SK-N-SH (cell line): ENCODE data around the gene SMNDC1. TPM values are rescaled to one million over a fixed set of nuclear protein-coding genes. Genes with fewer than 3 reads are reported as not detected.

Experiments used
- CTCF ChIA-PET: fragments of 300-600, 350-600 bp; formaldehyde crosslinking; extraction: SDS; loops from one replicate; lab custom pipeline; 2021; lab: Yijun Ruan, JAX
- POLR2A ChIA-PET: fragments of 350-600 bp; sonication (Branson Sonifier 250); formaldehyde crosslinking; extraction: SDS; loops from one replicate; lab custom pipeline; 2020; ENCODE audit warnings: antibody characterized with exemption, inconsistent platforms; lab: Yijun Ruan, JAX
- DNase-seq: peaks from one replicate; pipeline ENCODE4 v3.0.0; 2012
- H2AFZ ChIP-seq: fragments of 200-600 bp; sonication (generic); 2 replicates; pipeline ENCODE4 v1.8.1; 2016; ENCODE audit warnings: antibody characterized with exemption, mild to moderate bottlenecking, low read depth
- H3F3A ChIP-seq: fragments of 200-600 bp; sonication (generic); replicated peaks from 2 replicates; pipeline ENCODE3; 2016; ENCODE audit warnings: antibody characterized with exemption, mild to moderate bottlenecking; ENCODE audit not compliant: insufficient read depth
- H3K27ac ChIP-seq, 2 experiments: fragments of 200-500 bp in 1 of 2; fragments of 200-600 bp in 1 of 2; sonication (Bioruptor generic) in 1 of 2; sonication (generic), shearing (Covaris generic) in 1 of 2; 2 replicates each; pipeline versions ENCODE4 v1.5.1 to v1.6.1; 2014 to 2016; ENCODE audit warnings: low read depth in 2 of 2, inconsistent platforms in 1 of 2, low read length in 1 of 2, mild to moderate bottlenecking in 1 of 2, mixed read lengths in 1 of 2
- H3K27me3 ChIP-seq: fragments of 200-600 bp; sonication (generic), shearing (Covaris generic); 2 replicates; pipeline ENCODE4 v1.6.1; 2016; ENCODE audit warnings: mixed run types; ENCODE audit not compliant: insufficient read depth
- H3K36me3 ChIP-seq, 2 experiments: fragments of 200-500 bp in 1 of 2; fragments of 200-600 bp in 1 of 2; sonication (Bioruptor generic) in 1 of 2; sonication (generic) in 1 of 2; replicated peaks in 1 of 2; 2 replicates each; pipeline versions ENCODE3 to v1.5.1; 2014 to 2016; ENCODE audit warnings: low read length in 1 of 2, mild to moderate bottlenecking in 1 of 2; ENCODE audit not compliant: insufficient read depth in 2 of 2, control insufficient read depth in 1 of 2
- H3K4me1 ChIP-seq, 2 experiments: fragments of 200-500 bp in 1 of 2; fragments of 200-600 bp in 1 of 2; sonication (Bioruptor generic) in 1 of 2; sonication (generic), shearing (Covaris generic) in 1 of 2; 2 replicates each; pipeline versions ENCODE4 v1.5.1 to v1.6.1; 2014 to 2016; ENCODE audit warnings: low read depth in 1 of 2, low read length in 1 of 2, mixed run types in 1 of 2; ENCODE audit not compliant: insufficient read depth in 2 of 2, control insufficient read depth in 1 of 2
- H3K4me2 ChIP-seq: fragments of 200-600 bp; sonication (generic), shearing (Covaris generic); 2 replicates; pipeline ENCODE4 v1.6.1; 2017; ENCODE audit warnings: mixed run types
- H3K4me3 ChIP-seq, 2 experiments: fragments of 200-500 bp in 1 of 2; fragments of 200-600 bp in 1 of 2; sonication (Bioruptor generic) in 1 of 2; sonication (generic), shearing (Covaris generic) in 1 of 2; 2 replicates each; pipeline versions ENCODE4 v1.5.1 to v1.8.1; 2014 to 2016; ENCODE audit warnings: low read depth in 2 of 2, inconsistent platforms in 1 of 2, low read length in 1 of 2, mild to moderate bottlenecking in 1 of 2, mixed read lengths in 1 of 2, moderate library complexity in 1 of 2
- H3K79me2 ChIP-seq: fragments of 200-600 bp; sonication (generic); 2 replicates; pipeline ENCODE4 v1.8.1; 2017; ENCODE audit warnings: mild to moderate bottlenecking; ENCODE audit not compliant: insufficient read depth
- H3K9ac ChIP-seq: fragments of 200-600 bp; sonication (generic); 2 replicates; pipeline ENCODE4 v1.6.1; 2017; ENCODE audit warnings: mixed run types
- H3K9me2 ChIP-seq: fragments of 200-600 bp; sonication (generic); 2 replicates; pipeline ENCODE4 v1.6.1; 2017; ENCODE audit warnings: mixed run types
- H3K9me3 ChIP-seq: fragments of 200-600 bp; sonication (generic); 2 replicates; pipeline ENCODE4 v1.6.1; 2017; ENCODE audit warnings: mixed run types, mild to moderate bottlenecking, moderate library complexity
- H4K20me1 ChIP-seq: fragments of 200-600 bp; sonication (generic); 2 replicates; pipeline ENCODE4 v1.6.1; 2017; ENCODE audit warnings: mild to moderate bottlenecking, mixed run types; ENCODE audit not compliant: insufficient read depth
- EP300 ChIP-seq, 2 experiments: IDR thresholded peaks; 2 replicates each; pipeline versions ENCODE4 v1.4.0 to v1.6.1; 2012; ENCODE audit warnings: borderline replicate concordance in 1 of 2, low read depth in 1 of 2, low read length in 1 of 2
- FOSL2 ChIP-seq: IDR thresholded peaks from 2 replicates; pipeline ENCODE4 v1.4.0; 2012; ENCODE audit warnings: low read depth, mild to moderate bottlenecking, moderate library complexity, borderline replicate concordance
- FOXJ3 ChIP-seq: sonication (generic); formaldehyde crosslinking; IDR thresholded peaks from 2 replicates; pipeline ENCODE4 v1.5.1; 2020; ENCODE audit warnings: mild to moderate bottlenecking, missing genetic modification reagents
- FOXM1 ChIP-seq: IDR thresholded peaks from 2 replicates; pipeline ENCODE4 v1.4.0; 2012; ENCODE audit warnings: low read depth, mild to moderate bottlenecking
- GABPA ChIP-seq: IDR thresholded peaks from 2 replicates; pipeline ENCODE4 v1.4.0; 2012; ENCODE audit warnings: low read depth, mild to moderate bottlenecking
- JUND ChIP-seq: IDR thresholded peaks from 2 replicates; pipeline ENCODE4 v1.4.0; 2012
- MEF2A ChIP-seq: IDR thresholded peaks from 2 replicates; pipeline ENCODE4 v1.4.0; 2012; ENCODE audit warnings: low read depth, borderline replicate concordance
- MXI1 ChIP-seq: IDR thresholded peaks from 2 replicates; pipeline ENCODE4 v1.6.1; 2012; ENCODE audit warnings: mild to moderate bottlenecking, low read depth, low read length, improper control_type of control experiment
- NRF1 ChIP-seq: IDR thresholded peaks from 2 replicates; pipeline ENCODE4 v1.6.1; 2012; ENCODE audit warnings: low read depth, mild to moderate bottlenecking, low read length
- POLR2AphosphoS5 ChIP-seq: IDR thresholded peaks from 2 replicates; pipeline ENCODE4 v1.6.1; 2012; ENCODE audit warnings: low read depth, low read length
- RCOR1 ChIP-seq: fragments of 150-350 bp; IDR thresholded peaks from 2 replicates; pipeline ENCODE4 v1.6.1; 2017; ENCODE audit warnings: antibody characterized with exemption, low read length
- RFX5 ChIP-seq: IDR thresholded peaks from 2 replicates; pipeline ENCODE4 v1.6.1; 2012; ENCODE audit warnings: mild to moderate bottlenecking, improper control_type of control experiment, low read length
- RXRA ChIP-seq: IDR thresholded peaks from 2 replicates; pipeline ENCODE4 v1.4.0; 2012; ENCODE audit warnings: low read depth, mild to moderate bottlenecking, borderline replicate concordance
- TCF12 ChIP-seq: IDR thresholded peaks from 2 replicates; pipeline ENCODE4 v1.4.0; 2012
- WGBS: methylation state at CpG from one replicate; pipeline ENCODE4 v1.1.6; 2017; ENCODE audit warnings: low lambda C conversion rate; 5-methylcytosine and 5-hydroxymethylcytosine counted together
- polyA plus RNA-seq, 3 experiments: library from polyadenylated mRNA; depleted of rRNA; stranded (reverse); fragments of >200 nt; gene quantifications; 2 replicates each; pipeline ENCODE4 v1.2.3, GENCODE V29; 2012
- TF ChIP-seq, protein P1 (sequence below): IDR thresholded peaks from 2 replicates; pipeline ENCODE4; 2012
- TF ChIP-seq, protein P2 (sequence below): IDR thresholded peaks from 2 replicates; pipeline ENCODE4 v1.4.0; 2012; ENCODE audit warnings: low read depth
- TF ChIP-seq, protein P3 (sequence below): IDR thresholded peaks from 2 replicates; pipeline ENCODE4 v1.4.0; 2012; ENCODE audit warnings: low read depth, borderline replicate concordance
- TF ChIP-seq, protein P4 (sequence below): fragments of 200-600 bp; sonication (generic); IDR thresholded peaks from 2 replicates; pipeline ENCODE4 v1.6.1; 2017; ENCODE audit warnings: antibody characterized with exemption, mild to moderate bottlenecking, moderate library complexity

Gene SMNDC1
- polyA plus RNA-seq, 1 of the 3 experiments (the other 2 are of a cell fraction) = 13.3 TPM

DNA sequence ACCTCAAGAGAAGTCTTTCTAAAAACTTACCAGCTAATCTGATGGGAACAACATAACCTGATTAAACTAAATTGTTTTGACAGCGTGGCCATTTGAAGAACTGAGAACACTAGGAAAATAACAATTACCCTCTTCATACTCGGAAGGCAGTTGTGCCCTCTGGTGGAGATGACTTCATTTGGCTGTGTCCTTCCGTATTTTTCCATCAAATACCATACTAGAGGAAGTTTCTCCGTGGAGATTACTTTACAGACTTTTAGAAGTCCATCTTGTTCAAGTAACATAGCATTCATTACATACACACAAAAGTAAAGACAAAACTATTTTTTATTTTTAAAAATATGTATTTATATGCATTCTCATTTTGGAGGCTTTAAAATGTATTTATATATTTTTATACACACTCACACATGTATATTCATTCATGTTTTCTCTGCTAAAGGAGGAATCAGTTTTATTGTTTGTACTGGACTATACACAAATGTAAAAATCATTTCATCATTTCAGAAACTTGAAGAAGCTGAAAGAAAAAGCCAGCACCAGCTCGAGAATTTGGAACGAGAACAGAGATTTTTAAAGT lies 25.2 kb downstream of the SMNDC1 start (continued):
- TF ChIP-seq, protein P1, sequence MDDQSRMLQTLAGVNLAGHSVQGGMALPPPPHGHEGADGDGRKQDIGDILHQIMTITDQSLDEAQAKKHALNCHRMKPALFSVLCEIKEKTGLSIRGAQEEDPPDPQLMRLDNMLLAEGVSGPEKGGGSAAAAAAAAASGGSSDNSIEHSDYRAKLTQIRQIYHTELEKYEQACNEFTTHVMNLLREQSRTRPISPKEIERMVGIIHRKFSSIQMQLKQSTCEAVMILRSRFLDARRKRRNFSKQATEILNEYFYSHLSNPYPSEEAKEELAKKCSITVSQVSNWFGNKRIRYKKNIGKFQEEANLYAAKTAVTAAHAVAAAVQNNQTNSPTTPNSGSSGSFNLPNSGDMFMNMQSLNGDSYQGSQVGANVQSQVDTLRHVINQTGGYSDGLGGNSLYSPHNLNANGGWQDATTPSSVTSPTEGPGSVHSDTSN = no peak
- TF ChIP-seq, protein P2, sequence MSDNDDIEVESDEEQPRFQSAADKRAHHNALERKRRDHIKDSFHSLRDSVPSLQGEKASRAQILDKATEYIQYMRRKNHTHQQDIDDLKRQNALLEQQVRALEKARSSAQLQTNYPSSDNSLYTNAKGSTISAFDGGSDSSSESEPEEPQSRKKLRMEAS = no peak
- TF ChIP-seq FOSL2 (no peak), MEF2A (no peak)
- TF ChIP-seq, protein P3, sequence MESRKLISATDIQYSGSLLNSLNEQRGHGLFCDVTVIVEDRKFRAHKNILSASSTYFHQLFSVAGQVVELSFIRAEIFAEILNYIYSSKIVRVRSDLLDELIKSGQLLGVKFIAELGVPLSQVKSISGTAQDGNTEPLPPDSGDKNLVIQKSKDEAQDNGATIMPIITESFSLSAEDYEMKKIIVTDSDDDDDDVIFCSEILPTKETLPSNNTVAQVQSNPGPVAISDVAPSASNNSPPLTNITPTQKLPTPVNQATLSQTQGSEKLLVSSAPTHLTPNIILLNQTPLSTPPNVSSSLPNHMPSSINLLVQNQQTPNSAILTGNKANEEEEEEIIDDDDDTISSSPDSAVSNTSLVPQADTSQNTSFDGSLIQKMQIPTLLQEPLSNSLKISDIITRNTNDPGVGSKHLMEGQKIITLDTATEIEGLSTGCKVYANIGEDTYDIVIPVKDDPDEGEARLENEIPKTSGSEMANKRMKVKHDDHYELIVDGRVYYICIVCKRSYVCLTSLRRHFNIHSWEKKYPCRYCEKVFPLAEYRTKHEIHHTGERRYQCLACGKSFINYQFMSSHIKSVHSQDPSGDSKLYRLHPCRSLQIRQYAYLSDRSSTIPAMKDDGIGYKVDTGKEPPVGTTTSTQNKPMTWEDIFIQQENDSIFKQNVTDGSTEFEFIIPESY = no peak

DNA sequence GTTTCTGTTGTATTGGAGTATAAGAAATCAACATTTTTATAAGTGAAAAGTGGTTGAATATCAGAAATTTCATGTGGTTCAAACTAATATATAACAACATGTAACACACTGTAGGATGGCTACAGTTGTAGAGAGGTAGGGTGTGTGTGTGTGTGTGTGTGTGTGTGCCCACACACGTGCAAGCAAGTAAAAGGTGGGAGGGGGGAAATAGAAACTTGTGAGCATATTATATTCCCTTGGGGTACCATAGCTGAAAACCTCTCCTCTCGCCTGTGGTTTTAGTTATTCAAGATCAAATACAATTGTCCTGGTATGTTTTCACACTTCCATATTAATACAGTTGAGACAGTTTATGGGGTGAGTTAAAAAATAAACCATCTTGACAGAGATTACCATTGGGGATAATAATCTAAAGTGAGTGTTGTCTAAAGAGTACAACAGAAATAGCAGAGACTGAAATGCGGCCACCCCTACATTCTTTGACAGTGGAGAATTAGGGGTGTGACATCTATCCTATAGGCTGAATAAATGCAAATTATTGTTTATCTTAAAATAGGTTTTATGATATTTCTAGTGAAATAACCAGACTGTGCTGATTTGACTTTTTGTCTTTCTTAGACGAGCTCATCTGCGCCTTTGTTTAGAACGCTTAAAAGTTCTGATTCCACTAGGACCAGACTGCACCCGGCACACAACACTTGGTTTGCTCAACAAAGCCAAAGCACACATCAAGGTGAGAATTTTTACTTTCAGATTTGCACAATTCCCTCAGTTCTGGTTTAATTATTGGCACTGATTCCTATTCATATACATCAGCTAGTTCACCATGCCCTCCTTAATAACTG lies 25.9 kb downstream of the SMNDC1 start:
- Histone ChIP-seq H3K4me2 (no peak overlapping the region), H3K9ac (no peak overlapping the region), H3K9me2 (no peaks in the 10 kb centered on the region), H3K27me3 (no peaks in the 10 kb centered on the region), H3K4me1 (peaks cover 3 to 5% of the 10 kb centered on the region in 2 experiments; a peak in 2 of 4 replicates), H3K36me3 (peaks cover 4 to 19% of the 10 kb centered on the region in 2 experiments), H3F3A (peaks cover 11% of the 10 kb centered on the region), H4K20me1 (no peaks in the 10 kb centered on the region)
- TF ChIP-seq GABPA (no peak), JUND (no peak)
- TF ChIP-seq, all 33 proteins: peak for 0
- H3K4me3 ChIP-seq = no peak overlapping the region
- no peaks in the 10 kb centered on the region for H3K9me3 ChIP-seq
- no peak overlapping the region; a peak in 1 of 4 replicates for H3K27ac ChIP-seq
- 85% methylated on average over 7 of the region's 7 CpGs for WGBS
- no peaks in the 10 kb centered on the region; the same call in 1 of the 2 replicates for H3K79me2 ChIP-seq
- ChIA-PET POLR2A (interaction anchor here (0.6 to 0.9 kb wide), 2 partner anchors 68 to 138 kb away, joined by 3 to 4 read pairs; no protein-coding TSS in a partner anchor), CTCF (interaction anchor here (0.6 to 3.6 kb wide), 28 partner anchors 9 to 398 kb away, joined by 3 to 44 read pairs (median 4); no protein-coding TSS in a partner anchor)
- H2AFZ ChIP-seq = peak overlapping the region; percentile 62; the same call in 1 of the 2 replicates
- DNase-seq = no peak

DNA sequence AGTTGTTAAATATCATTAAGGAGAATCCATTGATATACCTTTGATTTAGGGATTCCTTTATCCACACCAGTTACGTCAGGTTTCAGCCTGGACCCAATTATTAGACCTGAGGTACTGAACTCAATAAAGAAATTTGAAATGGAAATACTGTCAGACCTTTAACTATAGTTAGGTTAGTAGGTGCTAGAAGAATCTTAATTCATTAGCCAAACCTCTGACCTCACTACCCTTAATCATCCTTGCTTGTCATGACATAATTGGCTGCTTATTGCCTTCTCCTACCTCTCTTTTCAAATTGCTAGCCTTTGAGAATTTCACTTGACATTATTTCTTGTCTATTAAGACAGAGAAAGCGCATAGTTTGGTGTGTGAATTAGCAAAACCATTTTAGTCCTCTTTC lies 27.1 kb downstream of the SMNDC1 start:
- no peak overlapping the region for H3K4me2 ChIP-seq
- H3K27me3 ChIP-seq = no peaks in the 10 kb centered on the region
- ChIA-PET POLR2A (no interaction called here), CTCF (interaction anchor here (1.0 to 3.6 kb wide), 3 partner anchors 139 to 394 kb away, joined by 5 to 31 read pairs (median 21); no protein-coding TSS in a partner anchor)
- DNase-seq = no peak
- no peaks in the 10 kb centered on the region for H3K9me2 ChIP-seq
- H3K27ac ChIP-seq = no peak overlapping the region
- 100% methylated on average over 2 of the region's 2 CpGs for WGBS
- no peaks in the 10 kb centered on the region for H3K9me3 ChIP-seq
- H3K4me1 ChIP-seq = peaks cover 4 to 5% of the 10 kb centered on the region in 2 experiments; a peak in 2 of 4 replicates
- H3K79me2 ChIP-seq = no peaks in the 10 kb centered on the region; the same call in 1 of the 2 replicates
- peaks cover 11% of the 10 kb centered on the region for H3F3A ChIP-seq
- H3K36me3 ChIP-seq = peaks cover 4 to 19% of the 10 kb centered on the region in 2 experiments
- no peak overlapping the region for H2AFZ ChIP-seq
- no peak overlapping the region for H3K9ac ChIP-seq
- H4K20me1 ChIP-seq = no peaks in the 10 kb centered on the region
- H3K4me3 ChIP-seq = no peak overlapping the region
- no peak for TF ChIP-seq MXI1
- TF ChIP-seq EP300 (IDR thresholded peaks at IDR 0.05; ENCODE audit: borderline replicate concordance in 1 of 2, low read depth in 1 of 2, low read length in 1 of 2) = no peak
- TF ChIP-seq RCOR1 = no peak
- no peak for TF ChIP-seq NRF1
- TF ChIP-seq MEF2A = no peak
- TF ChIP-seq, protein P4, sequence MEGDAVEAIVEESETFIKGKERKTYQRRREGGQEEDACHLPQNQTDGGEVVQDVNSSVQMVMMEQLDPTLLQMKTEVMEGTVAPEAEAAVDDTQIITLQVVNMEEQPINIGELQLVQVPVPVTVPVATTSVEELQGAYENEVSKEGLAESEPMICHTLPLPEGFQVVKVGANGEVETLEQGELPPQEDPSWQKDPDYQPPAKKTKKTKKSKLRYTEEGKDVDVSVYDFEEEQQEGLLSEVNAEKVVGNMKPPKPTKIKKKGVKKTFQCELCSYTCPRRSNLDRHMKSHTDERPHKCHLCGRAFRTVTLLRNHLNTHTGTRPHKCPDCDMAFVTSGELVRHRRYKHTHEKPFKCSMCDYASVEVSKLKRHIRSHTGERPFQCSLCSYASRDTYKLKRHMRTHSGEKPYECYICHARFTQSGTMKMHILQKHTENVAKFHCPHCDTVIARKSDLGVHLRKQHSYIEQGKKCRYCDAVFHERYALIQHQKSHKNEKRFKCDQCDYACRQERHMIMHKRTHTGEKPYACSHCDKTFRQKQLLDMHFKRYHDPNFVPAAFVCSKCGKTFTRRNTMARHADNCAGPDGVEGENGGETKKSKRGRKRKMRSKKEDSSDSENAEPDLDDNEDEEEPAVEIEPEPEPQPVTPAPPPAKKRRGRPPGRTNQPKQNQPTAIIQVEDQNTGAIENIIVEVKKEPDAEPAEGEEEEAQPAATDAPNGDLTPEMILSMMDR = no peak
- no peak for TF ChIP-seq POLR2AphosphoS5
- TF ChIP-seq FOXM1 = no peak
- no peak for TF ChIP-seq TCF12
- no peak for TF ChIP-seq FOSL2
- no peak for TF ChIP-seq JUND
- no peak for TF ChIP-seq RFX5
- TF ChIP-seq RXRA = no peak
- TF ChIP-seq FOXJ3 = no peak
